Astrocyte of the cerebellum (primary cell): ENCODE results near the gene DMRT2.

Experiments
- DNase-seq: peaks from one replicate; pipeline ENCODE4 v3.0.0-alpha.2; 2011; ENCODE audit warnings: low read depth
- H3K4me3 ChIP-seq: 2 replicates; pipeline ENCODE4 v1.5.1; 2011; ENCODE audit warnings: mild to moderate bottlenecking, low read depth, low read length, moderate library complexity
- in situ Hi-C: cut with HindIII; loops from 2 replicates; pipeline ENCODE4 v1.10.0; 2017; ENCODE audit warnings: low sequenced_read_pairs
- TF ChIP-seq, protein P1 (sequence below): IDR thresholded peaks from 2 replicates; pipeline ENCODE4 v1.5.1; 2012; ENCODE audit warnings: low read length, low read depth, moderate library complexity, mild to moderate bottlenecking; ENCODE audit errors: missing control alignments

DMRT2 gene

DNA sequence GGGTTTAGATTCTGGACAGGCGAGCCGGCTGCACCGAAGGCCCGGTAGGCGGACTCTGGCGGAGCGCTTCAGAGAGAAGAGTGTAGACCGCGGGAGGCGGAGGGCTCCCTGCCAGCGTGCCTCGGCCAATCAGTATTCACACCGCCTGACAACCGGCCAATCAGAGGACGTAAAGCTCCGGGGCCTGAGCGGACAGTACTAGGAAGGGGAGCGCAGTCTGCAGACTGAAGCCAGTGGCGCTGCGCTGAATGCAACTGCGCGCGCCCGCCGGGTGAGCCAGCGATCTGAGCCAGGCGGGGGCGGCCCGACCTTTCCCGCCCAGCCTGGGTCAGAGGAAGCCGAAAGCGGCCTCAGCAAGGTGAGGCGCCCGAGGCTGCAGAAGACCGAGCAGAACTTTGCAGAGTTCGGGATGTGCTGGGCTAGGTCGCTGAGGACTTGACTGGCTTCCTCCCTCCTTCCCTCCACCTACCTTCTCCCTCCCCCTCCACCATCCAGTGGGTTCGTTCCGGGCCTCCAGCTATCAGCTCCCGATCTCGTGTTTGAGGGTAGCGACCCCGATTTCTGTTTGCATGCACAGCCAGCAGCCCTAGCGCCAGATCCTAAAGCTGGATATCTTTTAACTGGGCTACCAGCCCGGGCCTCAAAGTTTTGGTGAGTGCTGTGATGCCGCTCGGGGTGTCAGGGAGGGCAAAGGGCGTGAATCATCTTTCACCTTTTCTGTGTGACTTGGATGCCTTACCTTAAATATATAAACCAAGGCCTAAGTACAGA, at the start of gene DMRT2:
Gene DMRT2, plus strand, starts transcription at position 233 of the 771 bp plus-strand sequence. CDS start 1,257 bp downstream, outside the sequence.
- in situ Hi-C loops: no loop called here
- peak; percentile 1 for DNase-seq
- TF ChIP-seq, protein P1, sequence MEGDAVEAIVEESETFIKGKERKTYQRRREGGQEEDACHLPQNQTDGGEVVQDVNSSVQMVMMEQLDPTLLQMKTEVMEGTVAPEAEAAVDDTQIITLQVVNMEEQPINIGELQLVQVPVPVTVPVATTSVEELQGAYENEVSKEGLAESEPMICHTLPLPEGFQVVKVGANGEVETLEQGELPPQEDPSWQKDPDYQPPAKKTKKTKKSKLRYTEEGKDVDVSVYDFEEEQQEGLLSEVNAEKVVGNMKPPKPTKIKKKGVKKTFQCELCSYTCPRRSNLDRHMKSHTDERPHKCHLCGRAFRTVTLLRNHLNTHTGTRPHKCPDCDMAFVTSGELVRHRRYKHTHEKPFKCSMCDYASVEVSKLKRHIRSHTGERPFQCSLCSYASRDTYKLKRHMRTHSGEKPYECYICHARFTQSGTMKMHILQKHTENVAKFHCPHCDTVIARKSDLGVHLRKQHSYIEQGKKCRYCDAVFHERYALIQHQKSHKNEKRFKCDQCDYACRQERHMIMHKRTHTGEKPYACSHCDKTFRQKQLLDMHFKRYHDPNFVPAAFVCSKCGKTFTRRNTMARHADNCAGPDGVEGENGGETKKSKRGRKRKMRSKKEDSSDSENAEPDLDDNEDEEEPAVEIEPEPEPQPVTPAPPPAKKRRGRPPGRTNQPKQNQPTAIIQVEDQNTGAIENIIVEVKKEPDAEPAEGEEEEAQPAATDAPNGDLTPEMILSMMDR: no peak
- H3K4me3 ChIP-seq: no peak within 1 kb of the TSS

- H3K4me3 ChIP-seq: no peak overlapping the region
- in situ Hi-C loops: no loop called here
- DNase-seq: no peak
- TF ChIP-seq, protein P1: no peak
Measured at GRCh38 chr9:1001838-1002237, 48.3 kb upstream of the DMRT2 start.

DNA sequence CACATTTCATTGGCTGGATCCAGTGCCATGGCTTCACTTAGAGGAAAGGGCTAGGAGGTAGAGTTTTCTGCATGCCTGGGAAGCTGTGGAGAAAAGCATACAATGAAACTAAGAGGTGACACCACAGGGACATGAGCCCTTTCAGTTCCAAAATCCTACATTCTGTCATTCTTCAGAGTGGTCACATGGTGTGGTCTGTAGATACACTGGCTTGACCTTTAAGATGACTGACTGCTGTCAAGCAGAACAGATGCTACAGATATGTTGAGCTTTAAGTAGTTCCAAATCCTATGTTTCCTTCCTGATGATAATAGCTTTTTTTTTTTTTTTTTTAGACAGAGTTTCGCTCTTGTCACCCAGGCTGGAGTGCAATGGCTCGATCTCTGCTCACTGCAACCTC, 47.5 kb upstream of the DMRT2 start:
- TF ChIP-seq, protein P1: no peak
- in situ Hi-C loops: no loop called here
- H3K4me3 ChIP-seq: no peak overlapping the region
- no peak for DNase-seq

DNA sequence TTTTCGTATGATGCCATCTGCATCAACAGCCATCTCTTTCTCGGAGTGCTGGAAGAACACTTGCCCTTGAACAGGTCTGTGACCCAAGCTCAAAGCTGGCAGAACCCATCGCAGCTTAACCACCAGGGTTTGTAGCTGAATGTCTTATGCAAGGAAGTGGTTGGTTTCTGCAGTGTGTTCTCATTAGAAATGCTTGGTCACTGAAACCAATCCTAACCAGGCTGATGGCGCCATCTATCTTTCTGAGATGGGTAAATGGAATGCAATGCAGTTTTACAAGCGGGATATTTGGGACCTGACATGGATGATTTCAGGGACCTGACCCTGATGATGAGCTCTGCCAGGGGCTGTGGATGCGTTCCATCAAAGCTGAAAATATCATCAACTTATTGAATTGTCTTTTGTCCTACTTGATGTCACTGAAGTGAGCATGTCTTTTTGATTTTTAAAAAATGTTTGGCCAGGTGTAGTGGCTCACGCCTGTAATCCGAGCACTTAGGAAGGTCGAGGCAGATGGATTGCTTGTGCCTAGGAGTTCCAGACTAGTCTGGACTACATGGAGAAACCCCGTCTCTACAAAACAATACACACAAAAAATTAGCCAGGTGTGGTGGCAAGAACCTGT, 45.0 kb upstream of the DMRT2 start:
- DNase-seq: peak; percentile 32
- H3K4me3 ChIP-seq: no peak overlapping the region
- in situ Hi-C loops: no loop called here
- TF ChIP-seq, protein P1: peak; percentile 69

- DNase-seq: no peak
- TF ChIP-seq, protein P1: no peak
- in situ Hi-C loops: no loop called here
- H3K4me3 ChIP-seq: no peak overlapping the region
Measured at GRCh38 chr9:1007312-1007711, 42.8 kb upstream of the DMRT2 start.

DNA sequence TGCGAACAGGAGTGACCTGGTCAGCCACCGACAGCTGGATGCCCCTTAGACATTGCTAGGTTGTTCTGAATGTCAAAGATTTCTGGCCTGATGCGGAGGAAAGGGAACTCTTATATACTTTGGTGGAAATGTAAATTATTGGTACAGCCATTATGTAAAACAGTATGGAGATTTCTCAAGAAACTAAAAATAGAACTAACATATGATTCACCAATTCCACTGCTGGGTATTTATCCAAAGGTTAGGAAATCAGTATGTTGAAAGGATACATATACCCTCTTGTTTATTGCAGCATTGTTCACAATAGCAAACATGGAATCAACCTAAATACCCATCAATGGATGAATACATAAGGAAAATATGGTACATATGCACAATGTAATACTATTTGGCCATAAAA, 41.9 kb upstream of the DMRT2 start:
- no peak overlapping the region for H3K4me3 ChIP-seq
- TF ChIP-seq, protein P1: no peak
- DNase-seq: no peak
- in situ Hi-C loops: no loop called here
